ENCODE measurements around the gene MYL3.
"Not testable (repeated sequence)": the region's sequence is repeated elsewhere in the genome, so short reads cannot be mapped to it uniquely, and the experiment has no call there.

The MYL3 gene

GRCh38 chr3:46863261-46863782, at the start of gene MYL3:
MYL3 (minus strand) TSS chr3:46863444; CDS start chr3:46863390, 54 bp downstream.
- DNase-seq (ENCODE audit: low read depth in 2 of 2) = no peak

DNA sequence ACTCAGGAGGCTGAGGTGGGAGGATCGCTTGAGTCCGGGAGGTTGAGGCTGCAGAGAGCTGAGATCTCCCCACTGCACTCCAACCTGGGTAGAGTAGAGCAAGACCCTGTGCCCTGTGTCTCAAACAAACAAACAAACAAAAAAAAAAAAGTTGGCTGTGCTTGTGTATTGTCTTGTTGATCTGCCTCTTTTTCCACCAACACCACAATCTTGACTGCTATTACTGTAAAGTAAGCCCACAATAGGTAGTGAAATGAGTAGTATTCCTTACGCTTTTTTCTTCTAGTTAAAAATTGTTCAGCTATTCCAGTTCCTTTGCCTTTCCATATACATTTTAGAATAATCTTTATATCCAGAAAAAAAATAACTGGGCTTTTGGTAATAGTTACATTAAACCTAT, 49.7 kb upstream of the MYL3 start:
- no peak for DNase-seq (ENCODE audit: low read depth in 2 of 2)

DNA sequence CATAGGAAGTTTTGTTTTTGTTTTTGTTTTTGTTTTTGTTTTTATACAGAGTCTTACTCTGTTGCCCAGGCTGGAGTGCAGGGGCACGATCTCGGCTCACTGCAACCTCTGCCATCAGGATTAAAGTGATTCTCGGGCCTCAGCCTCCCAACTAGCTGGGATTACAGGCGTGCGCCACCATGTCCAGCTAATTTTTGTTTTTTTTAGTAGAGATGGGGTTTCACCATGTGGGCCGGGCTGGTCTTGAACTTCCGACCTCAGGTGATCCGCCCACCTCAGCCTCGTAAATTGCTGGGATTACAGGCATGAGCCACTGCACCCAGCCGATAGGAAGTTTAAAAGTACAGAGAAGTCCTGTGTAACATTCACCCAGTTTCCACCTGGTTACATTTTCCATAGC, 47.7 kb upstream of the MYL3 start:
- DNase-seq (ENCODE audit: low read depth in 2 of 2) = not testable (repeated sequence)

DNA sequence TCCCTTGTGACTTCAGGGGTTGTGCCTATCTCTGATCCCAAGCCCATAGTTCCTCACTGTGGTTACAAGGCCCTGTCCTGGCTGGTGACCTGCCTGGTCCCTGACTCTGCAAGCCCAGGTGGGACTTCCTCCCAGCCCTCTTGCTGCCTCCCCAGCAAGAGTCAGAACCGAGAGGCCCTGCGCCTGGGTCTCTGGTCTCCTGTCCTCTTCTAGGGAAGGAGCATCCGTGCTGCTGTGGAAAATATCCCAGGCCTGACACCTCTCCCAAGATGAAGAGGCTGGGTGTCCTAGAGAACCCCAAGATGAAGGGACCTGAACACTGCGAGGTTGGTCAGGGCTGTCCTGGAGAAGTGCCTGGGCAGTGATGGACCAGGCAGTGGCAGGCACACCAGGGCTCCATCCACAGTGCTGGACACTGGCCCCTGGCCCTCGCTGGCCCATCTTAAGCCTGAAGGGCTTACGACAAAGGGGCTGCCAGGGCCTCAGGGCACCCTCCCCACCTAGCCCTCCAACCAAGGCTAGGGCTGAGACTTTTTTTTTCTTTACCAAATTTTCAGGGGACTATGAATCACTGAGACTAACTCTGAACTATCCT, 47.0 kb upstream of the MYL3 start:
- no peak for DNase-seq (ENCODE audit: low read depth in 2 of 2)

GRCh38 chr3:46909535-46910161, 46.4 kb upstream of the MYL3 start:
- DNase-seq (ENCODE audit: low read depth in 2 of 2) = peak; percentile 70 to 72

- no peak for DNase-seq (ENCODE audit: low read depth in 2 of 2)
These were observed 45.8 kb upstream of the MYL3 start for GRCh38 chr3:46908986-46909534.

- no peak for DNase-seq (ENCODE audit: low read depth in 2 of 2)
These were observed 45.2 kb upstream of the MYL3 start for GRCh38 chr3:46908294-46908985.

DNA sequence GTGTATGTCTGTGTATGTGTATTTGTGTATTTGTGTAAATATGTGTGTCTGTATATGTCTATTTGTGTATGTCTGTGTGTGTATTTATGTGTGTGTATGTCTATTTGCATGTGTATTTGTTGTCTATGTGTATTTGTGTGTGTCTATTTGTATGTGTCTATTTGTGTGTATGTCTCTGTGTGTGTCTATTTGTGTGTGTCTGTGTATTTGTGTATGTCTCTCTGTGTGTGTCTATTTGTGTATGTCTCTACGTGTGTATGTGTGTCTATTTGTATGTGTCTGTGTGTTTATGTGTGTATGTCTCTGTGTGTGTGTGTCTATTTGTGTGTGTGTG, 44.7 kb upstream of the MYL3 start:
- no peak for DNase-seq (ENCODE audit: low read depth in 2 of 2)

- DNase-seq (ENCODE audit: low read depth in 2 of 2) = no peak
These were observed 44.0 kb upstream of the MYL3 start for GRCh38 chr3:46907271-46907670.

DNA sequence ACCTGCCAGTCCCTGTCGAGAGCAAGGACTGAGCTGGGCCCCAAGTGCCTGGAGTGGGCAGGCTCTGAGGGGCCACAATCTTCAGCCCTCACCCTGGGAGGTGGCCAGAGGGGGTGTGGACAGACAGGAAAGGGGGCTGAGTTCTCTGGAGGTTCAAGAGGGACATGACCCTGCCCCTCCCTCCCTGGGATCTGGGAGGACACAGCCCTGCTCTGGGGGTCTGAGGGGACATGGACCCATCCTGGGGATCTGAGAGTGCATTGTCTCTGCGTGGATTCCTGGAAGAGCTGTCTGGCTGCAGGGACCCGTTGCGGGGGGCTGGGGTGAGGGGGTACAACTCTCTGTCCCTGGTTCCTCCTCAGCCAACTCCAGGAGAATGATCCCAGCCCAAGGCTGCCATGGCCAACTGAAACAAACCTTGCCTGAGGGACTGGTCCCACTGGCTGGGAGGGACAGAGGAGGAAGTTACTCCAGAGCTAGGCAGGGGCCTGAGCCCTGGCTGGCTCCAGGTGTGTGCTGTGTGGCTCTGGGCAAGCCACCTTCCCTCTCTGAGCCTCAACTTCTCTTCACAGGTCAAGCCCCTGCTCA, 43.3 kb upstream of the MYL3 start:
- DNase-seq (ENCODE audit: low read depth in 2 of 2) = no peak

DNA sequence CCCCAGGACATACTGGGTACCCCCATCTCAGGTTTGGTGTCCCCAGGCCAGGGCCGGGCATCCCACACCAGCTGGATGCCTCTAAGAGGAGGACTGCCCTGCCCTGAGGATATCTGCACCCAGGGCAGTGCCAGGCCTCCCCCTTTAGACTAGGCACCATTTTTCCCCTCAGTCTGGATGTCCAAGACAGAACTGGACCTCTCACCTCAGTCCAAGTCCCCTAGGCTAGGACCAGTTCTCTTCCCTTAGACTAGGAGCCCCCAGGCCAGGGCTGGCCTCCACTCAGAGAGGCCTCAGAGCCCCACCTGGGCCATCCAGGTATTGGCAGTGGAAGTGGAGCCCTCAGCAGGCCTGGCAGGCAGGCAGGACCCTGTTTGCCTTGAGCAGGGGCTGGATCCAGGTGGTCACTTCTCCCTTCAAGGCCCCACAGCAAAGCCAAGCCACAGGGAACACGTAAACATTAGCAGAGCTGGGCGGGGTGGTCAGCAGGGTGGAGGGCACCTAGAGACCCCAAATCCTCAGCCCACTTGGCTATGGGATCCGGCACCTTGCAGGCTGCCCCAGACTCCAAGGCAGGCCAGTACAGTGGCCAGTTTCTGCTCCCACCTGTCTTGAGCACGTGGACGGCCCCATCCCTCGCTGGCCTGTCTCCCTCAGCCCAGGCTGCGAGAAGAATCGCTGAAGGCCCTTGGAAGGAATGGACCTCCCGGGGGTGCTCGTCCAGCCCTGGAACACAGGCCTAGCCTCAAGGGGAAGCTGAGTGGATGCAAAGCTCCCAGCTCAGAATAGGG, 42.6 kb upstream of the MYL3 start:
- no peak for DNase-seq (ENCODE audit: low read depth in 2 of 2)

GRCh38 chr3:46905213-46905560, 41.9 kb upstream of the MYL3 start:
- no peak for DNase-seq (ENCODE audit: low read depth in 2 of 2)

- DNase-seq (ENCODE audit: low read depth in 2 of 2) = no peak
These were observed 41.3 kb upstream of the MYL3 start for GRCh38 chr3:46904303-46905212.

DNA sequence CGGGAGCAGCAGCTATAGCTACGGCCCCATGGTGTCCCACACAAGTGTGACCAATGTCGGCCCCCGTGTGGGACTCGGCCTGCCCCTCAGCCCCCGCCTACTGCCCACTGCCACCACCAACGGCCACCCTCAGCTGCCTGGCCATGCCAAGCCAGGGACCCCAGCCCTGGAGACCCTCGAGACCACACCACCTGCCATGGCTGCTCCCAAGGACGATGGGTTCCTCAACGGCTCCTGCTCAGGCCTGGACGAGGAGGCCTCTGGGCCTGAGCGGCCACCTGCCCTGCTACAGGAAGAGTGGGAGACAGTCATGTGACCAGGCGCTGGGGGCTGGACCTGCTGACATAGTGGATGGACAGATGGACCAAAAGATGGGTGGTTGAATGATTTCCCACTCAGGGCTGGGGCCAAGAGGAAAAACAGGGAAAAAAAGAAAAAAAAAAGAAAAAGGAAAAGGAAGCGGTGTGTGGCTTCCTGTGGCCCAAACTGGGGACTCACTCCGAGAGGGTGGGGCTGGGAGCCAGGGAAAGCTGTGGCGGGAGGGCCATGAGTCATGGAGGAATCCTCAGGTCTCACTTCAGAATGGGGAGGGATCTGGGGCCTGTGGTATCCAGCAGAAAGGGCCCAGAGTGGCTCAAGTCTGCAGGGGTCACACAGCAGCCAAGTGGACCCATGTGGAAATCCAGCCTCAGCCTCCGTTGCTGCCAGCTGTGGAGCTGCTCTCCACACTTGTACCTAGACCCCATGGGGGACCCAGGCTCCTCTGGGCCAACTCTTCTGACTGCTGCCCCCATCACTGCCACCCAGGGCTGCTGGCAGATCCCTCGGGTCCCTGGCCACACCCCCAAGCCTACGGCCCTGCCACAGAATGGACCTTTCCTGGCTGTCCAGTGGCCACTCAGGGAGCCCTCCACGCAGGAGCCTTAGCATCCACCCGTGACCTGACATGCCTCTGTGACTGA, 40.4 kb upstream of the MYL3 start:
- DNase-seq (ENCODE audit: low read depth in 2 of 2) = no peak

DNA sequence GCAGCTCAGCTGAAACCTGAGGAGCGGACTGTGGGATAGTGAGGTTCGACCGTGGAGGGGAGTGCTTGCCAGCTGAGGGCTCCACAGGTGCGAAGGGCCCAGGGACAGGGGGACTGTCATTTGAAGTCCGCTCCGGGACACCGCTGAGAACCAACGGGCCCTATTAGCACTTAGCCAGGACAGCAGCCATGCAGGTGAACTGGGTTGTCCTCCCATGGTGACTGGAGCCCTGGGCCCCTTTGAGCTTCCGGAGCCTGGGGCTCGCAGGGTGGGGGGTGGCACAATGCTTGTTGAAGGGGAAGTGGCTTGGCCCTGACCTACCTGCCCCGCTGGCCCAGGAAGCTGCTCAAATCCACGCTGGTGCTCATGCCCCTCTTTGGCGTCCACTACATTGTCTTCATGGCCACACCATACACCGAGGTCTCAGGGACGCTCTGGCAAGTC, 39.0 kb upstream of the MYL3 start:
- DNase-seq (ENCODE audit: low read depth in 2 of 2) = no peak

DNA sequence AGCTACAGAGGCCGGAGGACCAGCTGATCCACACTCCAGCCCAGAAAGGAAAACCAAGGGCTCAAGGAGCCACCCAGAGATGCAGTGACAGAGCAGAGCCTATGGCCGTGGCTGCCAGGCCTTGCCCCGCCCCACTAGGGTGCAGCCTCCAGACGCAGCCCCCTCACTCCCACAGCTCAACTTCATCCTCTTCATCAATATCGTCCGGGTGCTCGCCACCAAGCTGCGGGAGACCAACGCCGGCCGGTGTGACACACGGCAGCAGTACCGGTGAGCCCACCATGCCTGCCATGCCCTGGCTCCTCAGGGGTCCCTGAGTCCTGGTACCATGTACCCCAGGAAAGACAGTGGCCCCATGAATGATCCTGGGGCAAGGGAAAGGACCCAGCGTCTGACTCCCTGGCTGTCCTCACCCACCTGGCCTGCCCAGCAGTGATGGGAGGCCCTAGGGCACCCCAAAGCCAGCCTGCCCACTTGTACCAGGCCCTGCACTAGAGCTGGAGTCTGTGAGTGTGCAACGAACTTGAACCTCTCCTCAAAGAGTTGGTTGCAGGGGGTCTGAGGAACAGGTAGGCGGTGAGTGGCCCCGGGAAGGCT, 38.4 kb upstream of the MYL3 start:
- no peak for DNase-seq (ENCODE audit: low read depth in 2 of 2)

DNA sequence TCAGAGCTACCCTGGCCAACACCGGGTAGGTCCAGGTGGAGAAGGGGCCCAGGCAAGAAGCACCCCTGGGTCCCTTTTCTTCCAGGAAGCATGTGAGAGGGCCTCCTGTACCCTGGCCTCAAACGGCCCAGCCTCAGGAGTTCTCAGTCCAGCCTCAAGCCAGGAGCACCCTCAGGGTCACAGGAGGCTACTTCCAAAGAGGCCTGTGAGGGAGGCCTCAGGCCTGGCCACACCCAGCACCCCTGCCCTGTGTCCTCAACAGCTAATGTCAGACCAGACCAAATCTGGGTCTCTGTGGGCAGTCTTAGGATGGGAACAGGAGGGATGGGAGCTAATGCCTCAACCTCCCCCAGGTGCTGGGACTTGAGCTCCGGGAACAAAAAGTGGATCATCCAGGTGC, 37.8 kb upstream of the MYL3 start:
- DNase-seq (ENCODE audit: low read depth in 2 of 2) = no peak

- DNase-seq (ENCODE audit: low read depth in 2 of 2) = no peak
These were observed 37.1 kb upstream of the MYL3 start for GRCh38 chr3:46900356-46900755.

GRCh38 chr3:46900007-46900292, 36.7 kb upstream of the MYL3 start:
- no peak for DNase-seq (ENCODE audit: low read depth in 2 of 2)

Measured in fibroblast of skin of left quadriceps (primary cell).